Measurements from ENCODE around the gene TENT5C. TPM values are rescaled to one million over a fixed set of nuclear protein-coding genes. Genes with fewer than 3 reads are reported as not detected.

Gene TENT5C
- total RNA-seq, 3 donors from 2014 or later, result 4.0 to 10.2 (median 10.2) TPM

DNA sequence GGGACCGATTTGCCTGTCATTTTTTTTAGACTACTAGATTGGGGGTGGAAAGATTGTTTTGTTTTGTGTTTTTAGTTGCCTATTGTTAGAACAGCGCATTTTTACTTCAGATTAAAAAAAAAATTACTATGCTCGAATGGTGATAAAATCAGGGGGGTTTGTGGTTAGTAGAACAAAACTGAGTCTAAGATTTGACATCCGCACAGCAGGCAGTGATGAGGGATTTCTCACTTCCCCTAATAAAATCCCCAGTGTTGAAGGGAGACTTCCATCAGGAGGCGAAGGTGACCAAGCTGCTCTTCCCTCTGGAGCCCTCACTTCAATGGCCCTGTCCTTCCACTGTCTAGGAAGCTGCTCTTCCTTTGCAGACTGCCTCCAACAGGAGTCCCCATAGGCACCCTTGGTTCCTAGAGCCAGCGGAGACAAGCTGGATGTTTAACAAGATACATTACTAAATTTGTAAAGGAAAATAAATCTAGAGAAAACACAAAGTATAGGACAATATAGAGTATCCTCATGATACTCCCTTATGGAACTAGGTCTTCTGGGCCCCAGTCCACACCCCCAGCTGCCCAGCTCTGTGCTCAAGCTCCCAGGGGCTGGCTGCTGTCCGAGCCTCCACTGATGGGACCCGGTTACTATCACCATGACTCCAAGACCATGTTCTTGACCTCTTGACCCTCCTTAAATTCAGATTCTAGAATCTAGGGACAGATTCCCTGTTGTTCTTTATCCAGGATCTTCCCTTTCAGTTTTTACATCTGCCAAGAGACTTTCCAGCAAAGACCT is 31.0 kb downstream of the TENT5C start:
- no peaks in the 10 kb centered on the region for H3K9me3 ChIP-seq
- no peak overlapping the region for H3K4me3 ChIP-seq
- no peak for DNase-seq (ENCODE audit: low spot score in 2 of 2)
- TF ChIP-seq, protein P1, sequence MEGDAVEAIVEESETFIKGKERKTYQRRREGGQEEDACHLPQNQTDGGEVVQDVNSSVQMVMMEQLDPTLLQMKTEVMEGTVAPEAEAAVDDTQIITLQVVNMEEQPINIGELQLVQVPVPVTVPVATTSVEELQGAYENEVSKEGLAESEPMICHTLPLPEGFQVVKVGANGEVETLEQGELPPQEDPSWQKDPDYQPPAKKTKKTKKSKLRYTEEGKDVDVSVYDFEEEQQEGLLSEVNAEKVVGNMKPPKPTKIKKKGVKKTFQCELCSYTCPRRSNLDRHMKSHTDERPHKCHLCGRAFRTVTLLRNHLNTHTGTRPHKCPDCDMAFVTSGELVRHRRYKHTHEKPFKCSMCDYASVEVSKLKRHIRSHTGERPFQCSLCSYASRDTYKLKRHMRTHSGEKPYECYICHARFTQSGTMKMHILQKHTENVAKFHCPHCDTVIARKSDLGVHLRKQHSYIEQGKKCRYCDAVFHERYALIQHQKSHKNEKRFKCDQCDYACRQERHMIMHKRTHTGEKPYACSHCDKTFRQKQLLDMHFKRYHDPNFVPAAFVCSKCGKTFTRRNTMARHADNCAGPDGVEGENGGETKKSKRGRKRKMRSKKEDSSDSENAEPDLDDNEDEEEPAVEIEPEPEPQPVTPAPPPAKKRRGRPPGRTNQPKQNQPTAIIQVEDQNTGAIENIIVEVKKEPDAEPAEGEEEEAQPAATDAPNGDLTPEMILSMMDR (IDR thresholded peaks at IDR 0.05), result no peak
- no peak for TF ChIP-seq POLR2AphosphoS5 (IDR thresholded peaks at IDR 0.05)
- no peak for TF ChIP-seq POLR2A (IDR thresholded peaks at IDR 0.05)
- no peaks in the 10 kb centered on the region for H3K27me3 ChIP-seq
- no peaks in the 10 kb centered on the region for H3K4me1 ChIP-seq
- intact Hi-C loops (cut with DNase I; ENCODE audit: low total_unique reads), result no loop called here
- no peak overlapping the region for H3K27ac ChIP-seq
- H3K36me3 ChIP-seq, result no peaks in the 10 kb centered on the region

GRCh38 chr1:117638141-117638540 is 32.3 kb downstream of the TENT5C start:
- TF ChIP-seq POLR2A (IDR thresholded peaks at IDR 0.05) (no peak), POLR2AphosphoS5 (IDR thresholded peaks at IDR 0.05) (no peak)
- TF ChIP-seq, protein P1 (IDR thresholded peaks at IDR 0.05), result no peak
- intact Hi-C loops (cut with DNase I; ENCODE audit: low total_unique reads), result no loop called here
- H3K36me3 ChIP-seq, result no peaks in the 10 kb centered on the region

GRCh38 chr1:117638759-117639158 is 32.9 kb downstream of the TENT5C start:
- Histone ChIP-seq H3K9me3 (no peaks in the 10 kb centered on the region), H3K4me1 (no peaks in the 10 kb centered on the region), H3K4me3 (no peak overlapping the region), H3K27me3 (no peaks in the 10 kb centered on the region), H3K27ac (no peak overlapping the region), H3K36me3 (no peaks in the 10 kb centered on the region)
- intact Hi-C loops (cut with DNase I; ENCODE audit: low total_unique reads), result no loop called here
- TF ChIP-seq POLR2AphosphoS5 (IDR thresholded peaks at IDR 0.05), result no peak
- TF ChIP-seq, protein P1 (IDR thresholded peaks at IDR 0.05), result no peak
- no peak for TF ChIP-seq POLR2A (IDR thresholded peaks at IDR 0.05)
- DNase-seq (ENCODE audit: low spot score in 2 of 2), result no peak

More at GRCh38 chr1:117638141-117638540, 32.3 kb downstream of the TENT5C start:
- H3K4me3 ChIP-seq, result no peak overlapping the region
- no peaks in the 10 kb centered on the region for H3K4me1 ChIP-seq
- H3K27ac ChIP-seq, result no peak overlapping the region
- H3K9me3 ChIP-seq, result no peaks in the 10 kb centered on the region
- DNase-seq (ENCODE audit: low spot score in 2 of 2), result no peak
- no peaks in the 10 kb centered on the region for H3K27me3 ChIP-seq

DNA sequence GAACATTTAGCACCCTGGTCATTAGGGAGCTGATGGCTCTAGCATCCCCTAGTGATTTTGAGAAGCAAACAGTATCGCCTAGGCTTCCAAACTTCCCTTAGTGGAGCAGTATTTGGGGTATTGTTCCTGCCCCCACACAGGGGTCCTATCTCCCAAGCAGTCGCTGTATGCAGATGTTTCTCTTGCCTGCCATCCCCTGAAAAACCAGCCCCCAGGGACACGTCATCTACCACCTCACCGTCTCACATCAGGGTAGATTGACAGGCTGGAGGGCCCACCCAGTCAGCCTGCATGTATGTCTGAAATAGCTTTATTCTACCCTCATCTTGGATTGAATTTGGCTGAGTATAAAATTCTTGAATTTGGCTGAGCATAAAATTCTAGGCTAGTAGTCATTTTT is 33.9 kb downstream of the TENT5C start:
- Histone ChIP-seq H3K27me3 (no peaks in the 10 kb centered on the region), H3K4me1 (no peaks in the 10 kb centered on the region), H3K27ac (no peak overlapping the region), H3K4me3 (no peak overlapping the region), H3K9me3 (no peaks in the 10 kb centered on the region), H3K36me3 (no peaks in the 10 kb centered on the region)
- no peak for DNase-seq (ENCODE audit: low spot score in 2 of 2)
- intact Hi-C loops (cut with DNase I; ENCODE audit: low total_unique reads), result loop anchor here (10.0 kb wide), 1 partner anchor 1185 kb away; no protein-coding TSS in a partner anchor
- TF ChIP-seq POLR2AphosphoS5 (IDR thresholded peaks at IDR 0.05) (no peak), POLR2A (IDR thresholded peaks at IDR 0.05) (no peak)
- TF ChIP-seq, protein P1 (IDR thresholded peaks at IDR 0.05), result no peak

- intact Hi-C loops (cut with DNase I; ENCODE audit: low total_unique reads), result loop anchor here (10.0 kb wide), 1 partner anchor 1187 kb away; no protein-coding TSS in a partner anchor
Measured at GRCh38 chr1:117641536-117641935, 35.7 kb downstream of the TENT5C start.

More at GRCh38 chr1:117641536-117641935, 35.7 kb downstream of the TENT5C start:
- no peak overlapping the region for H3K27ac ChIP-seq
- H3K4me1 ChIP-seq, result no peaks in the 10 kb centered on the region
- no peaks in the 10 kb centered on the region for H3K9me3 ChIP-seq
- no peaks in the 10 kb centered on the region for H3K27me3 ChIP-seq
- H3K36me3 ChIP-seq, result no peaks in the 10 kb centered on the region
- TF ChIP-seq POLR2AphosphoS5 (IDR thresholded peaks at IDR 0.05) (no peak), POLR2A (IDR thresholded peaks at IDR 0.05) (no peak)
- TF ChIP-seq, protein P1 (IDR thresholded peaks at IDR 0.05), result no peak
- no peak overlapping the region for H3K4me3 ChIP-seq
- no peak for DNase-seq (ENCODE audit: low spot score in 2 of 2)

All from breast epithelium (tissue), 4 donors.